ENCODE data around the gene CNKSR2.

GRCh38 chrX:21655901-21656586 is 281.8 kb downstream of the CNKSR2 start:
- no peak for TF ChIP-seq CTCF (conservative IDR thresholded peaks at IDR 0.05 in 1 of 2, IDR thresholded peaks at IDR 0.05 in 1 of 2; ENCODE audit: extremely low read depth in 1 of 2, insufficient read depth in 1 of 2, low read depth in 1 of 2, low read length in 2 of 2)
- no peak for TF ChIP-seq EZH2 (IDR thresholded peaks at IDR 0.05; ENCODE audit: borderline replicate concordance, low read length)

Measured in mammary epithelial cell (primary cell).